SU-DHL-6 (cell line): ENCODE data around the gene YY1AP1.
"Not testable (repeated sequence)": the region's sequence is repeated elsewhere in the genome, so short reads cannot be mapped to it uniquely, and the experiment has no call there.

Experiments
- H2AFZ ChIP-seq: fragments of 200-600 bp; sonication (generic); 2 replicates; pipeline ENCODE4 v1.6.1; 2014; ENCODE audit warnings: low read depth, mild to moderate bottlenecking, moderate library complexity, mixed read lengths, antibody characterized with exemption, low read length; ENCODE audit not compliant: severe bottlenecking
- H3F3A ChIP-seq: fragments of 200-600 bp; shearing (Covaris generic); 2 replicates; pipeline ENCODE4 v1.6.0; 2016; ENCODE audit warnings: antibody characterized with exemption, mild to moderate bottlenecking; ENCODE audit not compliant: insufficient read depth
- H3K27ac ChIP-seq: fragments of 200-600 bp; sonication (generic); 2 replicates; pipeline ENCODE4 v1.5.1; 2016; ENCODE audit warnings: low read depth, mild to moderate bottlenecking, low read length, moderate library complexity, mixed read lengths
- H3K27me3 ChIP-seq: fragments of 200-600 bp; sonication (generic), shearing (Covaris generic); 2 replicates; pipeline ENCODE4 v1.6.0; 2014; ENCODE audit warnings: mild to moderate bottlenecking, low read length
- H3K36me3 ChIP-seq: fragments of 200-600 bp; sonication (generic); 2 replicates; pipeline ENCODE4 v1.6.1; 2014; ENCODE audit warnings: mild to moderate bottlenecking, low read length, mixed read lengths
- H3K4me2 ChIP-seq: fragments of 300-600, 200-600 bp; shearing (Covaris generic), sonication (generic); 2 replicates; pipeline ENCODE4 v1.6.0; 2014; ENCODE audit warnings: low read length, low read depth, mild to moderate bottlenecking; ENCODE audit not compliant: poor library complexity, severe bottlenecking
- H3K4me3 ChIP-seq: fragments of 200-600 bp; sonication (generic); 2 replicates; pipeline ENCODE4 v1.5.1; 2014; ENCODE audit warnings: antibody characterized with exemption, low read length, mild to moderate bottlenecking, mixed read lengths; ENCODE audit not compliant: insufficient read depth, poor library complexity, severe bottlenecking
- H3K79me2 ChIP-seq: fragments of 200-600 bp; sonication (generic); 2 replicates; pipeline ENCODE4 v1.6.1; 2014; ENCODE audit warnings: mild to moderate bottlenecking, low read length, moderate library complexity; ENCODE audit not compliant: insufficient read depth
- H3K9ac ChIP-seq: fragments of 200-600 bp; sonication (generic); 2 replicates; pipeline ENCODE4 v1.7.0; 2014; ENCODE audit warnings: mild to moderate bottlenecking, low read length
- H3K9me2 ChIP-seq: fragments of 200-600 bp; sonication (generic); replicated peaks from 2 replicates; pipeline ENCODE4 v1.6.1; 2014; ENCODE audit warnings: low read length; ENCODE audit not compliant: insufficient read depth
- H3K9me3 ChIP-seq: fragments of 200-600 bp; sonication (generic); 2 replicates; pipeline ENCODE4 v1.6.1; 2014; ENCODE audit warnings: low read length, mixed read lengths; ENCODE audit not compliant: insufficient read depth
- H4K20me1 ChIP-seq: fragments of 200-600 bp; sonication (generic); 2 replicates; pipeline ENCODE4 v1.6.1; 2014; ENCODE audit warnings: low read depth, mild to moderate bottlenecking, antibody characterized with exemption, low read length, moderate library complexity, mixed read lengths
- CTCF ChIP-seq: fragments of 200-600 bp; sonication (generic); IDR thresholded peaks from one replicate; pipeline ENCODE4 v1.5.1; 2017; ENCODE audit warnings: antibody characterized with exemption, mild to moderate bottlenecking, low read length, moderate library complexity; ENCODE audit not compliant: insufficient read depth, poor library complexity, severe bottlenecking
- EZH2phosphoT487 ChIP-seq: fragments of 200-600 bp; sonication (generic), shearing (Covaris generic); conservative IDR thresholded peaks from 2 replicates; pipeline ENCODE4 v1.6.1; 2018; ENCODE audit warnings: mild to moderate bottlenecking, antibody characterized with exemption, low read length, moderate library complexity, mixed read lengths

YY1AP1 gene

GRCh38 chr1:155719703-155720102 is 31.1 kb upstream of the YY1AP1 start:
- no peaks in the 10 kb centered on the region for H3F3A ChIP-seq
- H3K27me3 ChIP-seq: no peaks in the 10 kb centered on the region
- H3K4me2 ChIP-seq: no peak overlapping the region
- peaks cover 5% of the 10 kb centered on the region; the same call in 1 of the 2 replicates for H4K20me1 ChIP-seq
- H3K36me3 ChIP-seq: peaks cover 11% of the 10 kb centered on the region; the same call in 1 of the 2 replicates
- H3K9me2 ChIP-seq: no peaks in the 10 kb centered on the region
- H3K9ac ChIP-seq: no peak overlapping the region
- no peak overlapping the region for H3K27ac ChIP-seq
- TF ChIP-seq EZH2phosphoT487: no peak
- no peak for TF ChIP-seq CTCF
- H3K4me3 ChIP-seq: no peak overlapping the region
- no peak overlapping the region for H2AFZ ChIP-seq
- H3K9me3 ChIP-seq: no peaks in the 10 kb centered on the region
- peaks cover 5% of the 10 kb centered on the region; the same call in 1 of the 2 replicates for H3K79me2 ChIP-seq

GRCh38 chr1:155718524-155719115 is 30.0 kb upstream of the YY1AP1 start:
- not testable (repeated sequence) for H3K4me3 ChIP-seq, H3K27ac ChIP-seq, H3K9me2 ChIP-seq, H3K4me2 ChIP-seq, H3F3A ChIP-seq, H4K20me1 ChIP-seq, H3K79me2 ChIP-seq, H2AFZ ChIP-seq, H3K9ac ChIP-seq, H3K9me3 ChIP-seq, H3K27me3 ChIP-seq
- H3K36me3 ChIP-seq: peaks cover 11% of the 10 kb centered on the region; the same call in 1 of the 2 replicates

- Histone ChIP-seq H3K36me3 (peaks cover 11% of the 10 kb centered on the region; the same call in 1 of the 2 replicates), H3K79me2 (peaks cover 8% of the 10 kb centered on the region; the same call in 1 of the 2 replicates), H3F3A (no peaks in the 10 kb centered on the region), H3K4me3 (no peak overlapping the region), H3K4me2 (no peak overlapping the region), H3K27me3 (no peaks in the 10 kb centered on the region), H3K9ac (no peak overlapping the region), H3K9me2 (no peaks in the 10 kb centered on the region), H3K9me3 (no peaks in the 10 kb centered on the region), H4K20me1 (peaks cover 5% of the 10 kb centered on the region; the same call in 1 of the 2 replicates), H3K27ac (no peak overlapping the region), H2AFZ (no peak overlapping the region)
- no peak for TF ChIP-seq EZH2phosphoT487
- no peak for TF ChIP-seq CTCF
Measured at GRCh38 chr1:155717041-155717440, 28.5 kb upstream of the YY1AP1 start.

- Histone ChIP-seq H3K79me2 (peaks cover 8% of the 10 kb centered on the region; the same call in 1 of the 2 replicates), H3K9ac (no peak overlapping the region)
Measured at GRCh38 chr1:155715777-155716176, 27.2 kb upstream of the YY1AP1 start.

GRCh38 chr1:155715056-155715455 is 26.5 kb upstream of the YY1AP1 start:
- not testable (repeated sequence) for H3K9me2 ChIP-seq, H3K79me2 ChIP-seq, H2AFZ ChIP-seq, H3K27me3 ChIP-seq, H3K27ac ChIP-seq, H3K4me2 ChIP-seq, H3K9me3 ChIP-seq, H3F3A ChIP-seq, H3K36me3 ChIP-seq, H3K9ac ChIP-seq, H4K20me1 ChIP-seq, H3K4me3 ChIP-seq

More at GRCh38 chr1:155715777-155716176, 27.2 kb upstream of the YY1AP1 start:
- peaks cover 5% of the 10 kb centered on the region; the same call in 1 of the 2 replicates for H4K20me1 ChIP-seq
- H3K4me3 ChIP-seq: no peak overlapping the region
- no peak overlapping the region for H3K27ac ChIP-seq
- no peaks in the 10 kb centered on the region for H3K9me3 ChIP-seq
- TF ChIP-seq CTCF: no peak
- no peak for TF ChIP-seq EZH2phosphoT487
- H3K9me2 ChIP-seq: no peaks in the 10 kb centered on the region
- H3K27me3 ChIP-seq: no peaks in the 10 kb centered on the region
- H3K4me2 ChIP-seq: no peak overlapping the region
- H3F3A ChIP-seq: no peaks in the 10 kb centered on the region
- H2AFZ ChIP-seq: no peak overlapping the region
- 0 out of 2 replicates have a peak, but pooled peaks cover 3% of the 10 kb centered on the region for H3K36me3 ChIP-seq
